PC-9 (cell line): ENCODE measurements around the gene LRCOL1. TPM values are rescaled to one million over a fixed set of nuclear protein-coding genes. Genes with fewer than 3 reads are reported as not detected.

Source experiments
- BruUV-seq: library from RNA; stranded (reverse); fragments of 400-500 nt; replicated peaks from 2 replicates; lab custom pipeline; 2021; lab: Mats Ljungman, UMichigan
- CTCF ChIA-PET: fragments of 300-600 bp; sonication (Branson Sonifier 250); formaldehyde crosslinking; loops from one replicate; lab custom pipeline; 2022; ENCODE audit warnings: antibody characterized with exemption; lab: Charles Lee
- POLR2A ChIA-PET: fragments of 300-600 bp; sonication (Branson Sonifier 250); formaldehyde crosslinking; loops from one replicate; lab custom pipeline; 2022; ENCODE audit warnings: antibody characterized with exemption; ENCODE audit not compliant: unreplicated experiment; lab: Charles Lee
- DNase-seq, 2 experiments: peaks; one replicate each; pipeline versions ENCODE4 v3.0.0 to v3.0.0-alpha.2; 2015 to 2022; ENCODE audit warnings: mixed read lengths in 1 of 2
- H2AFZ ChIP-seq: fragments of 200-600 bp; sonication (generic); 2 replicates; pipeline ENCODE4 v1.8.1; 2017; ENCODE audit warnings: antibody characterized with exemption
- H3F3A ChIP-seq: fragments of 200-600 bp; sonication (generic); 2 replicates; pipeline ENCODE4 v1.8.1; 2017; ENCODE audit warnings: antibody characterized with exemption, mild to moderate bottlenecking, low read depth; ENCODE audit not compliant: insufficient read depth
- H3K27ac ChIP-seq: fragments of 200-600 bp; sonication (generic); 2 replicates; pipeline ENCODE4 v1.6.1; 2016; ENCODE audit warnings: mixed run types
- H3K27me3 ChIP-seq: fragments of 200-600 bp; sonication (generic); 2 replicates; pipeline ENCODE4 v1.6.1; 2016; ENCODE audit warnings: low read depth, mixed run types; ENCODE audit not compliant: insufficient read depth
- H3K36me3 ChIP-seq: fragments of 200-600 bp; sonication (generic); 2 replicates; pipeline ENCODE4 v1.6.1; 2016; ENCODE audit warnings: low read depth, mixed run types
- H3K4me1 ChIP-seq: fragments of 200-600 bp; sonication (generic); replicated peaks from 2 replicates; pipeline ENCODE4 v1.6.1; 2016; ENCODE audit warnings: mixed run types; ENCODE audit not compliant: insufficient read depth
- H3K4me2 ChIP-seq: fragments of 200-600 bp; sonication (generic); 2 replicates; pipeline ENCODE4 v1.6.1; 2017; ENCODE audit warnings: mixed run types
- H3K4me3 ChIP-seq: fragments of 200-600 bp; sonication (generic); 2 replicates; pipeline ENCODE4 v1.6.1; 2016; ENCODE audit warnings: mixed run types
- H3K79me2 ChIP-seq: fragments of 200-600 bp; sonication (generic); 2 replicates; pipeline ENCODE4 v1.6.1; 2017; ENCODE audit warnings: low read depth, mixed run types
- H3K9me2 ChIP-seq: fragments of 200-600 bp; sonication (generic); 2 replicates; pipeline ENCODE4 v1.8.1; 2017; ENCODE audit warnings: mild to moderate bottlenecking; ENCODE audit not compliant: insufficient read depth
- H3K9me3 ChIP-seq: fragments of 200-600 bp; sonication (generic); 2 replicates; pipeline ENCODE4 v1.8.1; 2016; ENCODE audit warnings: low read depth; ENCODE audit not compliant: insufficient read depth
- H4K20me1 ChIP-seq: fragments of 200-600 bp; sonication (generic); 2 replicates; pipeline ENCODE4 v1.8.1; 2017; ENCODE audit not compliant: insufficient read depth
- CTCF ChIP-seq: fragments of 200-600 bp; sonication (generic); conservative IDR thresholded peaks from 2 replicates; pipeline ENCODE4 v1.6.1; 2017; ENCODE audit warnings: mixed run types, antibody characterized with exemption, mild to moderate bottlenecking, moderate library complexity
- EZH2 ChIP-seq: fragments of 200-600 bp; sonication (generic); IDR thresholded peaks from 2 replicates; pipeline ENCODE4 v1.8.0; 2017; ENCODE audit warnings: antibody characterized with exemption, low read depth
- intact Hi-C: fragments of 100-400 bp; cut with micrococcal nuclease; formaldehyde crosslinking; loops from one replicate; pipeline ENCODE4 v1.10.0; 2022; ENCODE audit not compliant: unreplicated experiment
- total RNA-seq: library from RNA; stranded (reverse); gene quantifications from 2 replicates; pipeline ENCODE4 v1.2.3, GENCODE V29; 2021

The LRCOL1 gene
- total RNA-seq, 1 experiment from 2014 or later, result not detected

GRCh38 chr12:132583411-132583710 is 27.0 kb downstream of the LRCOL1 start:
- no peaks in the 10 kb centered on the region for H3K4me1 ChIP-seq
- H2AFZ ChIP-seq, result no peak overlapping the region
- POLR2A ChIA-PET, result no interaction called here
- intact Hi-C loops, result no loop called here
- H4K20me1 ChIP-seq, result peaks cover 9% of the 10 kb centered on the region; the same call in 1 of the 2 replicates
- BruUV-seq, result no TSS peak
- TF ChIP-seq EZH2, result no peak
- no peaks in the 10 kb centered on the region; the same call in 1 of the 2 replicates for H3F3A ChIP-seq
- no peaks in the 10 kb centered on the region for H3K79me2 ChIP-seq
- H3K27ac ChIP-seq, result no peak overlapping the region
- H3K4me2 ChIP-seq, result no peak overlapping the region
- no peak for DNase-seq
- no peak overlapping the region for H3K4me3 ChIP-seq
- no peaks in the 10 kb centered on the region for H3K27me3 ChIP-seq
- H3K9me3 ChIP-seq, result no peaks in the 10 kb centered on the region
- no peaks in the 10 kb centered on the region for H3K9me2 ChIP-seq
- CTCF ChIA-PET, result no interaction called here
- no peaks in the 10 kb centered on the region for H3K36me3 ChIP-seq

GRCh38 chr12:132582582-132583410 is 27.6 kb downstream of the LRCOL1 start:
- no peaks in the 10 kb centered on the region for H3K9me2 ChIP-seq
- H3K27ac ChIP-seq, result no peak overlapping the region
- H3K9me3 ChIP-seq, result no peaks in the 10 kb centered on the region
- no TSS peak for BruUV-seq
- no peaks in the 10 kb centered on the region for H3K4me1 ChIP-seq
- TF ChIP-seq EZH2 (no peak), CTCF (no peak)
- H3K4me2 ChIP-seq, result no peak overlapping the region
- H4K20me1 ChIP-seq, result peaks cover 9% of the 10 kb centered on the region; the same call in 1 of the 2 replicates
- no peaks in the 10 kb centered on the region; the same call in 1 of the 2 replicates for H3F3A ChIP-seq
- H3K79me2 ChIP-seq, result no peaks in the 10 kb centered on the region
- ChIA-PET POLR2A (no interaction called here), CTCF (no interaction called here)
- H3K36me3 ChIP-seq, result no peaks in the 10 kb centered on the region
- H3K27me3 ChIP-seq, result no peaks in the 10 kb centered on the region
- no peak overlapping the region for H3K4me3 ChIP-seq
- no peak overlapping the region for H2AFZ ChIP-seq
- DNase-seq, result no peak
- intact Hi-C loops, result no loop called here

- TF ChIP-seq EZH2 (no peak), CTCF (no peak)
- DNase-seq, result no peak
- Histone ChIP-seq H2AFZ (no peak overlapping the region), H3K9me2 (no peaks in the 10 kb centered on the region), H3K27me3 (no peaks in the 10 kb centered on the region), H3K4me3 (no peak overlapping the region), H3K9me3 (no peaks in the 10 kb centered on the region), H4K20me1 (peaks cover 9% of the 10 kb centered on the region; the same call in 1 of the 2 replicates), H3F3A (no peaks in the 10 kb centered on the region; the same call in 1 of the 2 replicates), H3K4me1 (no peaks in the 10 kb centered on the region), H3K79me2 (no peaks in the 10 kb centered on the region), H3K36me3 (no peaks in the 10 kb centered on the region), H3K4me2 (no peak overlapping the region), H3K27ac (no peak overlapping the region)
- intact Hi-C loops, result no loop called here
- POLR2A ChIA-PET, result no interaction called here
- CTCF ChIA-PET, result no interaction called here
- no TSS peak for BruUV-seq
Observed at GRCh38 chr12:132582058-132582420, 28.3 kb downstream of the LRCOL1 start.
